OCI-LY3 (cell line): ENCODE measurements around the gene LRRN2.

Experiments
- H2AFZ ChIP-seq: fragments of 200-600, 300-600 bp; shearing (Covaris generic); 2 replicates; pipeline ENCODE4 v1.6.0; 2014; ENCODE audit warnings: antibody characterized with exemption, low read depth, low read length
- H3K27ac ChIP-seq: fragments of 200-600, 300-600 bp; sonication (generic); 2 replicates; pipeline ENCODE4 v1.5.1; 2014; ENCODE audit warnings: mild to moderate bottlenecking, low read length, moderate library complexity, mixed read lengths
- H3K27me3 ChIP-seq: fragments of 200-600, 300-600 bp; sonication (generic); 2 replicates; pipeline ENCODE4 v1.6.1; 2014; ENCODE audit warnings: low read depth, low read length, mixed read lengths
- H3K36me3 ChIP-seq: fragments of 200-600, 300-600 bp; sonication (generic); replicated peaks from 2 replicates; pipeline ENCODE3; 2014; ENCODE audit warnings: low read depth, low read length, mixed read lengths
- H3K4me1 ChIP-seq: fragments of 300-600, 200-600 bp; sonication (generic); 2 replicates; pipeline ENCODE4 v1.6.1; 2014; ENCODE audit warnings: low read length, mixed read lengths
- H3K4me2 ChIP-seq: fragments of 200-600, 300-600 bp; sonication (generic); 2 replicates; pipeline ENCODE4 v1.6.1; 2014; ENCODE audit warnings: low read length, mixed read lengths
- H3K4me3 ChIP-seq: fragments of 300-600, 200-600 bp; sonication (generic); 2 replicates; pipeline ENCODE4 v1.5.1; 2014; ENCODE audit warnings: antibody characterized with exemption, mild to moderate bottlenecking, low read length, moderate library complexity
- H3K79me2 ChIP-seq: fragments of 300-600, 200-600 bp; shearing (Covaris generic); 2 replicates; pipeline ENCODE4 v1.6.1; 2014; ENCODE audit warnings: mild to moderate bottlenecking, low read length, mixed read lengths
- H3K9ac ChIP-seq: fragments of 300-600, 200-600 bp; shearing (Covaris generic); 2 replicates; pipeline ENCODE4 v1.6.0; 2014; ENCODE audit warnings: mild to moderate bottlenecking, low read length, moderate library complexity
- H3K9me3 ChIP-seq: fragments of 200-600, 300-600 bp; shearing (Covaris generic); 2 replicates; pipeline ENCODE4 v1.6.1; 2014; ENCODE audit warnings: low read length, mixed read lengths; ENCODE audit not compliant: insufficient read depth
- H4K20me1 ChIP-seq: fragments of 200-600, 300-600 bp; sonication (generic); 2 replicates; pipeline ENCODE4 v1.6.1; 2016; ENCODE audit warnings: low read length, mixed read lengths; ENCODE audit not compliant: insufficient read depth
- CTCF ChIP-seq: fragments of 200-600, 300-600 bp; sonication (generic); IDR thresholded peaks from 2 replicates; pipeline ENCODE4 v1.5.1; 2014; ENCODE audit warnings: antibody characterized with exemption, low read length, low read depth
- EZH2phosphoT487 ChIP-seq: fragments of 200-600 bp; shearing (Covaris generic); IDR thresholded peaks from 2 replicates; pipeline ENCODE4 v1.6.1; 2018; ENCODE audit warnings: antibody characterized with exemption, mixed run types, low read depth

LRRN2 gene

GRCh38 chr1:204575221-204576190, 110.0 kb downstream of the LRRN2 start:
- no peak overlapping the region for H3K4me3 ChIP-seq
- H3K4me1 ChIP-seq, result peaks cover 17% of the 10 kb centered on the region
- H3K9me3 ChIP-seq, result no peaks in the 10 kb centered on the region
- H3K27ac ChIP-seq, result no peak overlapping the region
- TF ChIP-seq EZH2phosphoT487 (no peak), CTCF (no peak)
- H3K36me3 ChIP-seq, result peaks cover 6% of the 10 kb centered on the region
- H3K79me2 ChIP-seq, result no peaks in the 10 kb centered on the region
- no peak overlapping the region for H2AFZ ChIP-seq
- no peaks in the 10 kb centered on the region for H4K20me1 ChIP-seq
- no peak overlapping the region for H3K4me2 ChIP-seq
- H3K9ac ChIP-seq, result no peak overlapping the region
- H3K27me3 ChIP-seq, result no peaks in the 10 kb centered on the region

GRCh38 chr1:204574865-204575163, 110.7 kb downstream of the LRRN2 start:
- H3K27ac ChIP-seq, result no peak overlapping the region
- H3K9ac ChIP-seq, result no peak overlapping the region
- no peaks in the 10 kb centered on the region for H3K27me3 ChIP-seq
- H3K9me3 ChIP-seq, result no peaks in the 10 kb centered on the region
- no peak overlapping the region for H3K4me2 ChIP-seq
- H3K4me3 ChIP-seq, result no peak overlapping the region
- peaks cover 6% of the 10 kb centered on the region for H3K36me3 ChIP-seq
- H2AFZ ChIP-seq, result no peak overlapping the region
- TF ChIP-seq EZH2phosphoT487, result no peak
- TF ChIP-seq CTCF, result no peak
- no peaks in the 10 kb centered on the region for H4K20me1 ChIP-seq
- H3K79me2 ChIP-seq, result no peaks in the 10 kb centered on the region
- H3K4me1 ChIP-seq, result peaks cover 17% of the 10 kb centered on the region

- H3K4me3 ChIP-seq, result no peak overlapping the region
- TF ChIP-seq CTCF (no peak), EZH2phosphoT487 (no peak)
- no peaks in the 10 kb centered on the region for H4K20me1 ChIP-seq
- H3K9ac ChIP-seq, result no peak overlapping the region
- no peak overlapping the region for H2AFZ ChIP-seq
- H3K79me2 ChIP-seq, result no peaks in the 10 kb centered on the region
- no peak overlapping the region for H3K4me2 ChIP-seq
- H3K27ac ChIP-seq, result no peak overlapping the region
- H3K9me3 ChIP-seq, result no peaks in the 10 kb centered on the region
- peaks cover 8% of the 10 kb centered on the region for H3K36me3 ChIP-seq
- H3K4me1 ChIP-seq, result peaks cover 11% of the 10 kb centered on the region
- no peaks in the 10 kb centered on the region for H3K27me3 ChIP-seq
These were observed 111.3 kb downstream of the LRRN2 start for GRCh38 chr1:204574016-204574864.
